Neural cell (in vitro differentiated cells): ENCODE results near the gene EXOC3L1. TPM values are rescaled to one million over a fixed set of nuclear protein-coding genes. Genes with fewer than 3 reads are reported as not detected.

Source experiments
- H2AFZ ChIP-seq: fragments of 200-600, 300-800 bp; sonication (generic), shearing (Covaris generic); 2 replicates; pipeline ENCODE4 v1.6.0; 2014; ENCODE audit warnings: low read depth, mild to moderate bottlenecking, antibody characterized with exemption, low read length, moderate library complexity
- H3F3A ChIP-seq: fragments of 200-600 bp; shearing (Covaris generic); 2 replicates; pipeline ENCODE4 v1.6.1; 2016; ENCODE audit warnings: mild to moderate bottlenecking, moderate library complexity, mixed read lengths, antibody characterized with exemption, low read length; ENCODE audit not compliant: insufficient read depth, poor library complexity, severe bottlenecking
- H3K27ac ChIP-seq: fragments of 200-600, 300-800 bp; sonication (generic), shearing (Covaris generic); 2 replicates; pipeline ENCODE4 v1.5.1; 2014; ENCODE audit warnings: mild to moderate bottlenecking, low read length, moderate library complexity
- H3K27me3 ChIP-seq: fragments of 300-800, 200-600 bp; sonication (generic), shearing (Covaris generic); 2 replicates; pipeline ENCODE4 v1.6.0; 2014; ENCODE audit warnings: mild to moderate bottlenecking, low read depth, low read length, moderate library complexity; ENCODE audit not compliant: insufficient read depth
- H3K36me3 ChIP-seq: fragments of 300-800, 200-600 bp; sonication (generic), shearing (Covaris generic); 2 replicates; pipeline ENCODE4 v1.5.1; 2014; ENCODE audit warnings: mild to moderate bottlenecking, antibody characterized with exemption, low read length, moderate library complexity; ENCODE audit not compliant: insufficient read depth
- H3K4me2 ChIP-seq: fragments of 300-800, 200-600 bp; sonication (generic), shearing (Covaris generic); 2 replicates; pipeline ENCODE4 v1.6.0; 2014; ENCODE audit warnings: mild to moderate bottlenecking, low read length
- H3K4me3 ChIP-seq: fragments of 300-800, 200-600 bp; sonication (generic), shearing (Covaris generic); 2 replicates; pipeline ENCODE4 v1.5.1; 2014; ENCODE audit warnings: mild to moderate bottlenecking, low read length, moderate library complexity
- H3K79me2 ChIP-seq: fragments of 200-600 bp; shearing (Covaris generic); replicated peaks from 2 replicates; pipeline ENCODE4 v1.6.0; 2014; ENCODE audit warnings: mild to moderate bottlenecking, low read length, moderate library complexity; ENCODE audit not compliant: insufficient read depth
- H3K9ac ChIP-seq: fragments of 300-800, 200-600 bp; sonication (generic), shearing (Covaris generic); 2 replicates; pipeline ENCODE4 v1.6.1; 2016; ENCODE audit warnings: mild to moderate bottlenecking, low read length, mixed read lengths
- H3K9me2 ChIP-seq: fragments of 200-600 bp; shearing (Covaris generic); 2 replicates; pipeline ENCODE4 v1.6.1; 2016; ENCODE audit warnings: mild to moderate bottlenecking, low read length, mixed read lengths; ENCODE audit not compliant: insufficient read depth
- H3K9me3 ChIP-seq: fragments of 200-600, 300-800 bp; sonication (generic), shearing (Covaris generic); 2 replicates; pipeline ENCODE4 v1.6.1; 2016; ENCODE audit warnings: mild to moderate bottlenecking, mixed run types, low read length, moderate library complexity, mixed read lengths
- H4K20me1 ChIP-seq: fragments of 200-600 bp; shearing (Covaris generic); 2 replicates; pipeline ENCODE4 v1.6.1; 2016; ENCODE audit warnings: mild to moderate bottlenecking, mixed run types; ENCODE audit not compliant: insufficient read depth
- EP300 ChIP-seq: fragments of 450-650 bp; conservative IDR thresholded peaks from 2 replicates; pipeline ENCODE4 v1.6.1; 2014; ENCODE audit warnings: antibody characterized with exemption, mild to moderate bottlenecking, moderate library complexity; ENCODE audit not compliant: poor library complexity, severe bottlenecking
- EZH2 ChIP-seq: fragments of 200-600, 300-800 bp; shearing (Covaris generic), sonication (generic); IDR thresholded peaks from 2 replicates; pipeline ENCODE4 v1.6.1; 2014; ENCODE audit warnings: antibody characterized with exemption, low read length, borderline replicate concordance, mild to moderate bottlenecking; ENCODE audit not compliant: insufficient read depth, poor library complexity, severe bottlenecking
- MXI1 ChIP-seq: fragments of 450-650 bp; conservative IDR thresholded peaks from 2 replicates; pipeline ENCODE4 v1.6.1; 2014; ENCODE audit warnings: antibody characterized with exemption, mild to moderate bottlenecking; ENCODE audit not compliant: poor library complexity, severe bottlenecking
- POLR2AphosphoS5 ChIP-seq: IDR thresholded peaks from 2 replicates; pipeline ENCODE4 v1.6.1; 2012
- RAD21 ChIP-seq: fragments of 450-650 bp; conservative IDR thresholded peaks from 2 replicates; pipeline ENCODE4 v1.6.1; 2014; ENCODE audit warnings: antibody characterized with exemption, mild to moderate bottlenecking, moderate library complexity
- SMC3 ChIP-seq: fragments of 450-650 bp; conservative IDR thresholded peaks from 2 replicates; pipeline ENCODE4 v1.6.1; 2014; ENCODE audit warnings: antibody characterized with exemption, mild to moderate bottlenecking, moderate library complexity; ENCODE audit not compliant: poor library complexity
- TAF1 ChIP-seq: IDR thresholded peaks from 2 replicates; pipeline ENCODE4 v1.6.1; 2012; ENCODE audit warnings: low read depth
- polyA plus RNA-seq: library from polyadenylated mRNA; depleted of rRNA; stranded (reverse); fragments of >200 nt; gene quantifications from 2 replicates; pipeline ENCODE4 v1.2.3, GENCODE V29; 2014
- small RNA-seq, 3 experiments: library from RNA; depleted of rRNA; stranded (forward); fragments of <200 nt; gene quantifications; one replicate each; pipeline ENCODE3, GENCODE V24; 2012
- TF ChIP-seq, protein P1 (sequence below): IDR thresholded peaks from 2 replicates; pipeline ENCODE4 v1.6.1; 2012; ENCODE audit warnings: borderline replicate concordance
- TF ChIP-seq, protein P2 (sequence below): fragments of 450-650 bp; IDR thresholded peaks from 2 replicates; pipeline ENCODE4 v1.5.1; 2014; ENCODE audit warnings: antibody characterized with exemption, mild to moderate bottlenecking, moderate library complexity; ENCODE audit not compliant: poor library complexity, severe bottlenecking

The EXOC3L1 gene
- polyA plus RNA-seq, 1 donor from 2014 or later = 0.43 TPM

DNA sequence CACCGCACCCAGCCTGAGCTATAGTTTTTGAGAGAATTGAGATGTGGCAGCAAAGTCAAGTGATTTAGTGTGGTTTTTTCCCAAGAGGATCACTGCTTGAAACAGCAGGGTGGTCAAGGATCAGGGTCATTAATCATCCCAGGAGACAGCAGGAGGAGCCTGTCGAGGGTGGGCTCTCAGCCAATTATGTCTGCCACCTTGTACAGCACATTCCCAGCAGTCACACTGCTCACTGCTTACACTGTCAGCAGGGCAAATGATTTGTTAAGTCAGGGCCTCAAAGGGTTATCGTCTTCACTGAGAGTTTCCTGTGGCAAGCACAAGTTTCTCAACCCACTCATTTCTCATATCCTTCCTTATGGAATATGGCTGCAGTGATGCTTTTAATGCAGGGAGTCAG lies 52.3 kb downstream of the EXOC3L1 start:
- H3K4me3 ChIP-seq = no peak overlapping the region
- H3K9me2 ChIP-seq = no peaks in the 10 kb centered on the region
- H4K20me1 ChIP-seq = no peaks in the 10 kb centered on the region
- H3K9ac ChIP-seq = no peak overlapping the region
- no peak overlapping the region for H3K27ac ChIP-seq
- H2AFZ ChIP-seq = no peak overlapping the region
- no peaks in the 10 kb centered on the region for H3K9me3 ChIP-seq
- H3K36me3 ChIP-seq = peaks cover 5% of the 10 kb centered on the region
- TF ChIP-seq RAD21 (no peak), EP300 (no peak), TAF1 (no peak), POLR2AphosphoS5 (no peak), EZH2 (no peak), SMC3 (no peak), MXI1 (no peak)
- TF ChIP-seq, protein P1, sequence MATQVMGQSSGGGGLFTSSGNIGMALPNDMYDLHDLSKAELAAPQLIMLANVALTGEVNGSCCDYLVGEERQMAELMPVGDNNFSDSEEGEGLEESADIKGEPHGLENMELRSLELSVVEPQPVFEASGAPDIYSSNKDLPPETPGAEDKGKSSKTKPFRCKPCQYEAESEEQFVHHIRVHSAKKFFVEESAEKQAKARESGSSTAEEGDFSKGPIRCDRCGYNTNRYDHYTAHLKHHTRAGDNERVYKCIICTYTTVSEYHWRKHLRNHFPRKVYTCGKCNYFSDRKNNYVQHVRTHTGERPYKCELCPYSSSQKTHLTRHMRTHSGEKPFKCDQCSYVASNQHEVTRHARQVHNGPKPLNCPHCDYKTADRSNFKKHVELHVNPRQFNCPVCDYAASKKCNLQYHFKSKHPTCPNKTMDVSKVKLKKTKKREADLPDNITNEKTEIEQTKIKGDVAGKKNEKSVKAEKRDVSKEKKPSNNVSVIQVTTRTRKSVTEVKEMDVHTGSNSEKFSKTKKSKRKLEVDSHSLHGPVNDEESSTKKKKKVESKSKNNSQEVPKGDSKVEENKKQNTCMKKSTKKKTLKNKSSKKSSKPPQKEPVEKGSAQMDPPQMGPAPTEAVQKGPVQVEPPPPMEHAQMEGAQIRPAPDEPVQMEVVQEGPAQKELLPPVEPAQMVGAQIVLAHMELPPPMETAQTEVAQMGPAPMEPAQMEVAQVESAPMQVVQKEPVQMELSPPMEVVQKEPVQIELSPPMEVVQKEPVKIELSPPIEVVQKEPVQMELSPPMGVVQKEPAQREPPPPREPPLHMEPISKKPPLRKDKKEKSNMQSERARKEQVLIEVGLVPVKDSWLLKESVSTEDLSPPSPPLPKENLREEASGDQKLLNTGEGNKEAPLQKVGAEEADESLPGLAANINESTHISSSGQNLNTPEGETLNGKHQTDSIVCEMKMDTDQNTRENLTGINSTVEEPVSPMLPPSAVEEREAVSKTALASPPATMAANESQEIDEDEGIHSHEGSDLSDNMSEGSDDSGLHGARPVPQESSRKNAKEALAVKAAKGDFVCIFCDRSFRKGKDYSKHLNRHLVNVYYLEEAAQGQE = no peak
- TF ChIP-seq, protein P2, sequence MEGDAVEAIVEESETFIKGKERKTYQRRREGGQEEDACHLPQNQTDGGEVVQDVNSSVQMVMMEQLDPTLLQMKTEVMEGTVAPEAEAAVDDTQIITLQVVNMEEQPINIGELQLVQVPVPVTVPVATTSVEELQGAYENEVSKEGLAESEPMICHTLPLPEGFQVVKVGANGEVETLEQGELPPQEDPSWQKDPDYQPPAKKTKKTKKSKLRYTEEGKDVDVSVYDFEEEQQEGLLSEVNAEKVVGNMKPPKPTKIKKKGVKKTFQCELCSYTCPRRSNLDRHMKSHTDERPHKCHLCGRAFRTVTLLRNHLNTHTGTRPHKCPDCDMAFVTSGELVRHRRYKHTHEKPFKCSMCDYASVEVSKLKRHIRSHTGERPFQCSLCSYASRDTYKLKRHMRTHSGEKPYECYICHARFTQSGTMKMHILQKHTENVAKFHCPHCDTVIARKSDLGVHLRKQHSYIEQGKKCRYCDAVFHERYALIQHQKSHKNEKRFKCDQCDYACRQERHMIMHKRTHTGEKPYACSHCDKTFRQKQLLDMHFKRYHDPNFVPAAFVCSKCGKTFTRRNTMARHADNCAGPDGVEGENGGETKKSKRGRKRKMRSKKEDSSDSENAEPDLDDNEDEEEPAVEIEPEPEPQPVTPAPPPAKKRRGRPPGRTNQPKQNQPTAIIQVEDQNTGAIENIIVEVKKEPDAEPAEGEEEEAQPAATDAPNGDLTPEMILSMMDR = no peak
- no peaks in the 10 kb centered on the region for H3K27me3 ChIP-seq
- H3K4me2 ChIP-seq = no peak overlapping the region
- H3K79me2 ChIP-seq = no peaks in the 10 kb centered on the region
- no peaks in the 10 kb centered on the region for H3F3A ChIP-seq

Small RNAs within 50 kb of the gene (small RNA-seq; reads per million reads assigned to genes)
- gene MIR328 = 112 to 168 (median 129) reads per million in 3 experiments

Other genes with a start within 250 kb of the EXOC3L1 start
- gene CES3, start 228.9 kb downstream of the EXOC3L1 start, polyA plus RNA-seq = 1.8 and 3.7 TPM in 2 replicates
- 47.0 and 51.2 TPM in 2 replicates for gene CES4A, start 201.5 kb downstream of the EXOC3L1 start, polyA plus RNA-seq
- 31.1 and 32.6 TPM in 2 replicates for gene CBFB, start 161.0 kb downstream of the EXOC3L1 start, polyA plus RNA-seq
- 9.8 and 25.9 TPM in 2 replicates for gene PHAF1, start 80.2 kb downstream of the EXOC3L1 start, polyA plus RNA-seq
- gene B3GNT9, start 39.1 kb downstream of the EXOC3L1 start, polyA plus RNA-seq = not detected in 2 replicates
- gene TRADD, start 30.2 kb downstream of the EXOC3L1 start, polyA plus RNA-seq = 0.96 TPM in 1 of 2 replicates, not detected in the other
- gene FBXL8, start 30.2 kb downstream of the EXOC3L1 start, polyA plus RNA-seq = 1.2 and 2.8 TPM in 2 replicates
- 12.7 and 27.9 TPM in 2 replicates for gene HSF4, start 25.4 kb downstream of the EXOC3L1 start, polyA plus RNA-seq
- 8.4 and 17.0 TPM in 2 replicates for gene NOL3, start 19.6 kb downstream of the EXOC3L1 start, polyA plus RNA-seq
- 323 and 356 TPM in 2 replicates for gene MATCAP1, start 6.2 kb downstream of the EXOC3L1 start, polyA plus RNA-seq
- 112 and 140 TPM in 2 replicates for gene E2F4, start 2.0 kb upstream of the EXOC3L1 start, polyA plus RNA-seq
- gene ELMO3, start 9.0 kb upstream of the EXOC3L1 start, polyA plus RNA-seq = 2.2 and 3.5 TPM in 2 replicates
- gene TMEM208, start 37.0 kb upstream of the EXOC3L1 start, polyA plus RNA-seq = 39.2 and 53.5 TPM in 2 replicates
- 0.92 and 6.3 TPM in 2 replicates for gene FHOD1, start 57.3 kb upstream of the EXOC3L1 start, polyA plus RNA-seq
- 1.6 and 1.8 TPM in 2 replicates for gene SLC9A5, start 58.8 kb upstream of the EXOC3L1 start, polyA plus RNA-seq
- gene PLEKHG4, start 89.4 kb upstream of the EXOC3L1 start, polyA plus RNA-seq = 0.28 and 1.3 TPM in 2 replicates
- 0.45 and 3.3 TPM in 2 replicates for gene KCTD19, start 136.6 kb upstream of the EXOC3L1 start, polyA plus RNA-seq
- gene LRRC36, start 136.7 kb upstream of the EXOC3L1 start, polyA plus RNA-seq = 0.44 and 1.6 TPM in 2 replicates
- gene TPPP3, start 203.4 kb upstream of the EXOC3L1 start, polyA plus RNA-seq = 1.1 and 2.7 TPM in 2 replicates
- gene ZDHHC1, start 226.3 kb upstream of the EXOC3L1 start, polyA plus RNA-seq = 1.7 TPM in 1 of 2 replicates, not detected in the other
- gene HSD11B2, start 241.0 kb upstream of the EXOC3L1 start, polyA plus RNA-seq = 0.24 and 2.8 TPM in 2 replicates